ENCODE data around the gene ANKRD55.

DNA sequence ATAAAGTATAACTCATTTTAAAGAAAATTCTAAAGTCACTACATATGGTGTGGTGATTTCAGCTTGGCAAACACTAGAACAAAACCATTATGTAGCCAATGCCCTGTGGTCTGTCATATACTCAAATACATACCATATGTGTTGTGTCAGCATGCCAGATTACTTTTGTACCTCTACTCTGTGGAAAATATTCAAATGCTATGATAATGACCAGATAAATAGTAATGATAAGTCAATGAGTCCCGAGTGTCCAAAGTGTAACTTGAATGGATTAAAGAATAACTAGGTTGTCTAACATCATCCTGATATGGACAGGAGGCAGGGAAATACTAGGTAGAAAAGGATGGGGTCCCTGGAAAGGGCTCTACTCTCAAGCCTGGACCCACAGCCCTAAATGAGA lies 180.4 kb downstream of the ANKRD55 start:
- TF ChIP-seq, protein P1, sequence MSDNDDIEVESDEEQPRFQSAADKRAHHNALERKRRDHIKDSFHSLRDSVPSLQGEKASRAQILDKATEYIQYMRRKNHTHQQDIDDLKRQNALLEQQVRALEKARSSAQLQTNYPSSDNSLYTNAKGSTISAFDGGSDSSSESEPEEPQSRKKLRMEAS (IDR thresholded peaks at IDR 0.05) = no peak
- TF ChIP-seq, protein P2, sequence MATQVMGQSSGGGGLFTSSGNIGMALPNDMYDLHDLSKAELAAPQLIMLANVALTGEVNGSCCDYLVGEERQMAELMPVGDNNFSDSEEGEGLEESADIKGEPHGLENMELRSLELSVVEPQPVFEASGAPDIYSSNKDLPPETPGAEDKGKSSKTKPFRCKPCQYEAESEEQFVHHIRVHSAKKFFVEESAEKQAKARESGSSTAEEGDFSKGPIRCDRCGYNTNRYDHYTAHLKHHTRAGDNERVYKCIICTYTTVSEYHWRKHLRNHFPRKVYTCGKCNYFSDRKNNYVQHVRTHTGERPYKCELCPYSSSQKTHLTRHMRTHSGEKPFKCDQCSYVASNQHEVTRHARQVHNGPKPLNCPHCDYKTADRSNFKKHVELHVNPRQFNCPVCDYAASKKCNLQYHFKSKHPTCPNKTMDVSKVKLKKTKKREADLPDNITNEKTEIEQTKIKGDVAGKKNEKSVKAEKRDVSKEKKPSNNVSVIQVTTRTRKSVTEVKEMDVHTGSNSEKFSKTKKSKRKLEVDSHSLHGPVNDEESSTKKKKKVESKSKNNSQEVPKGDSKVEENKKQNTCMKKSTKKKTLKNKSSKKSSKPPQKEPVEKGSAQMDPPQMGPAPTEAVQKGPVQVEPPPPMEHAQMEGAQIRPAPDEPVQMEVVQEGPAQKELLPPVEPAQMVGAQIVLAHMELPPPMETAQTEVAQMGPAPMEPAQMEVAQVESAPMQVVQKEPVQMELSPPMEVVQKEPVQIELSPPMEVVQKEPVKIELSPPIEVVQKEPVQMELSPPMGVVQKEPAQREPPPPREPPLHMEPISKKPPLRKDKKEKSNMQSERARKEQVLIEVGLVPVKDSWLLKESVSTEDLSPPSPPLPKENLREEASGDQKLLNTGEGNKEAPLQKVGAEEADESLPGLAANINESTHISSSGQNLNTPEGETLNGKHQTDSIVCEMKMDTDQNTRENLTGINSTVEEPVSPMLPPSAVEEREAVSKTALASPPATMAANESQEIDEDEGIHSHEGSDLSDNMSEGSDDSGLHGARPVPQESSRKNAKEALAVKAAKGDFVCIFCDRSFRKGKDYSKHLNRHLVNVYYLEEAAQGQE (IDR thresholded peaks at IDR 0.05) = no peak
- TF ChIP-seq, protein P3, sequence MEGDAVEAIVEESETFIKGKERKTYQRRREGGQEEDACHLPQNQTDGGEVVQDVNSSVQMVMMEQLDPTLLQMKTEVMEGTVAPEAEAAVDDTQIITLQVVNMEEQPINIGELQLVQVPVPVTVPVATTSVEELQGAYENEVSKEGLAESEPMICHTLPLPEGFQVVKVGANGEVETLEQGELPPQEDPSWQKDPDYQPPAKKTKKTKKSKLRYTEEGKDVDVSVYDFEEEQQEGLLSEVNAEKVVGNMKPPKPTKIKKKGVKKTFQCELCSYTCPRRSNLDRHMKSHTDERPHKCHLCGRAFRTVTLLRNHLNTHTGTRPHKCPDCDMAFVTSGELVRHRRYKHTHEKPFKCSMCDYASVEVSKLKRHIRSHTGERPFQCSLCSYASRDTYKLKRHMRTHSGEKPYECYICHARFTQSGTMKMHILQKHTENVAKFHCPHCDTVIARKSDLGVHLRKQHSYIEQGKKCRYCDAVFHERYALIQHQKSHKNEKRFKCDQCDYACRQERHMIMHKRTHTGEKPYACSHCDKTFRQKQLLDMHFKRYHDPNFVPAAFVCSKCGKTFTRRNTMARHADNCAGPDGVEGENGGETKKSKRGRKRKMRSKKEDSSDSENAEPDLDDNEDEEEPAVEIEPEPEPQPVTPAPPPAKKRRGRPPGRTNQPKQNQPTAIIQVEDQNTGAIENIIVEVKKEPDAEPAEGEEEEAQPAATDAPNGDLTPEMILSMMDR (IDR thresholded peaks at IDR 0.05; ENCODE audit: low read depth, low read length, missing input control) = no peak
- TF ChIP-seq, protein P4, sequence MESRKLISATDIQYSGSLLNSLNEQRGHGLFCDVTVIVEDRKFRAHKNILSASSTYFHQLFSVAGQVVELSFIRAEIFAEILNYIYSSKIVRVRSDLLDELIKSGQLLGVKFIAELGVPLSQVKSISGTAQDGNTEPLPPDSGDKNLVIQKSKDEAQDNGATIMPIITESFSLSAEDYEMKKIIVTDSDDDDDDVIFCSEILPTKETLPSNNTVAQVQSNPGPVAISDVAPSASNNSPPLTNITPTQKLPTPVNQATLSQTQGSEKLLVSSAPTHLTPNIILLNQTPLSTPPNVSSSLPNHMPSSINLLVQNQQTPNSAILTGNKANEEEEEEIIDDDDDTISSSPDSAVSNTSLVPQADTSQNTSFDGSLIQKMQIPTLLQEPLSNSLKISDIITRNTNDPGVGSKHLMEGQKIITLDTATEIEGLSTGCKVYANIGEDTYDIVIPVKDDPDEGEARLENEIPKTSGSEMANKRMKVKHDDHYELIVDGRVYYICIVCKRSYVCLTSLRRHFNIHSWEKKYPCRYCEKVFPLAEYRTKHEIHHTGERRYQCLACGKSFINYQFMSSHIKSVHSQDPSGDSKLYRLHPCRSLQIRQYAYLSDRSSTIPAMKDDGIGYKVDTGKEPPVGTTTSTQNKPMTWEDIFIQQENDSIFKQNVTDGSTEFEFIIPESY (IDR thresholded peaks at IDR 0.05) = no peak
- TF ChIP-seq GABPA (IDR thresholded peaks at IDR 0.05 in 1 of 2, conservative IDR thresholded peaks at IDR 0.05 in 1 of 2) = no peak
- peak in 1 of 2 donors; percentile 16 for TF ChIP-seq RAD21 (IDR thresholded peaks at IDR 0.05)
- peak; percentile 57 for TF ChIP-seq SP1 (IDR thresholded peaks at IDR 0.05)
